OCI-LY7 (cell line): ENCODE data around the gene SNX27.

Experiments
- EZH2phosphoT487 ChIP-seq: fragments of 200-600 bp; sonication (generic); IDR thresholded peaks from 2 replicates; pipeline ENCODE4 v1.6.1; 2018; ENCODE audit warnings: low read depth, borderline replicate concordance, mild to moderate bottlenecking, mixed run types, antibody characterized with exemption, low read length, moderate library complexity, mixed read lengths
- TF ChIP-seq, protein P1 (sequence below): fragments of 200-600 bp; sonication (generic); conservative IDR thresholded peaks from 2 replicates; pipeline ENCODE4 v1.5.1; 2014; ENCODE audit warnings: mild to moderate bottlenecking, antibody characterized with exemption, low read length, moderate library complexity, mixed read lengths

DNA sequence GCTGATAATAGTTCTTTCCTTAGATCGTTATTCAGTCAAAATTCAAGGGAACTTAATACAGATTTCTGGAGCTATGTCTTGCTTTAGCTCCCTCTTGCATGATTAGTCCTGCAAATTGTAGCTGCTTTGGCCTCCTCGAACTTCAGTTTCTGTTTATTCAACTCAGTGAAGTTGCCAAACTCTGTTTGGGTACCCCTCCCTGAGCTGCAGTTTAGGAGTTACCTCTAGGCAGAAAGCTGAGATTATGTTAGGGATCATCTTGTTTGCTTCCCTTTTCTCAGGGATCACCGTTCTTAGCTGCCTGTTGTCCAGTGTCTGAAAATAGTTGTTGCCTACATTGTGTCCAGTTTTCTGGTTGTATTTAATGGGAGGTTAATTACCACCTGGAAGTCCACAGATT lies 43.5 kb downstream of the SNX27 start:
- TF ChIP-seq EZH2phosphoT487, result no peak
- TF ChIP-seq, protein P1, sequence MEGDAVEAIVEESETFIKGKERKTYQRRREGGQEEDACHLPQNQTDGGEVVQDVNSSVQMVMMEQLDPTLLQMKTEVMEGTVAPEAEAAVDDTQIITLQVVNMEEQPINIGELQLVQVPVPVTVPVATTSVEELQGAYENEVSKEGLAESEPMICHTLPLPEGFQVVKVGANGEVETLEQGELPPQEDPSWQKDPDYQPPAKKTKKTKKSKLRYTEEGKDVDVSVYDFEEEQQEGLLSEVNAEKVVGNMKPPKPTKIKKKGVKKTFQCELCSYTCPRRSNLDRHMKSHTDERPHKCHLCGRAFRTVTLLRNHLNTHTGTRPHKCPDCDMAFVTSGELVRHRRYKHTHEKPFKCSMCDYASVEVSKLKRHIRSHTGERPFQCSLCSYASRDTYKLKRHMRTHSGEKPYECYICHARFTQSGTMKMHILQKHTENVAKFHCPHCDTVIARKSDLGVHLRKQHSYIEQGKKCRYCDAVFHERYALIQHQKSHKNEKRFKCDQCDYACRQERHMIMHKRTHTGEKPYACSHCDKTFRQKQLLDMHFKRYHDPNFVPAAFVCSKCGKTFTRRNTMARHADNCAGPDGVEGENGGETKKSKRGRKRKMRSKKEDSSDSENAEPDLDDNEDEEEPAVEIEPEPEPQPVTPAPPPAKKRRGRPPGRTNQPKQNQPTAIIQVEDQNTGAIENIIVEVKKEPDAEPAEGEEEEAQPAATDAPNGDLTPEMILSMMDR, result no peak
